ENCODE results near the gene RPRD1B.

RPRD1B gene

GRCh38 chr20:38125157-38126056 is 91.9 kb downstream of the RPRD1B start:
- DNase-seq, result no peak

GRCh38 chr20:38126146-38126921 is 92.8 kb downstream of the RPRD1B start:
- DNase-seq, result no peak

GRCh38 chr20:38126932-38127621 is 93.5 kb downstream of the RPRD1B start:
- DNase-seq, result no peak

DNA sequence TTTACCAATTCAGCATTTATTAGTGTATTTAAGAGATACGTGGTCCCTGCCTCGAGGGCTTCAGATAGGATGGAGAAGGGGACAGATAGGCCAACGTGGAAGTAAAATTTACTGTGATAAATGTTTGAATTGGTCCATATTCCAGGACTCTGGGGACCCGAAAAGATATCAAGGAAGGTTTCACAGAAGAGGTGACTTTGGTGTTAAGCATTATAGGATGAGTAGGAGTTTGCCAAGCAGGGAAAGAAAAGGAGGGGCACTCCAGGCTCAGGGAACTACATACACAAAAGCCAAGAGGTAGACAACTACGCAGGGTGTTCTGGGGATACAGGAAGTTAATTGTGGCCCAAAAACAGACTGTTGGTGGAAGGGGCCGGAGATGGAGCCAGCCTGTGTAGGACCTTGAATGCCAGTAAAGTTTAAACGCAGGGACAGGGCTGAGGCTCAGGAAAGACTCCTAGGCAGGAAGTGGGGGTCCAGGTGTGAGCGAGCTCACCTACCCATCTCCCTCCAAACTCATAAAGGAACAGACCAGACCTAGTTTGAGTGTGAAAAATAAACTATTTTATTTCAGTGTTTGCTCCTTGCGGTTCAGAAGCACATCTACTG is 94.5 kb downstream of the RPRD1B start:
- DNase-seq, result no peak

DNA sequence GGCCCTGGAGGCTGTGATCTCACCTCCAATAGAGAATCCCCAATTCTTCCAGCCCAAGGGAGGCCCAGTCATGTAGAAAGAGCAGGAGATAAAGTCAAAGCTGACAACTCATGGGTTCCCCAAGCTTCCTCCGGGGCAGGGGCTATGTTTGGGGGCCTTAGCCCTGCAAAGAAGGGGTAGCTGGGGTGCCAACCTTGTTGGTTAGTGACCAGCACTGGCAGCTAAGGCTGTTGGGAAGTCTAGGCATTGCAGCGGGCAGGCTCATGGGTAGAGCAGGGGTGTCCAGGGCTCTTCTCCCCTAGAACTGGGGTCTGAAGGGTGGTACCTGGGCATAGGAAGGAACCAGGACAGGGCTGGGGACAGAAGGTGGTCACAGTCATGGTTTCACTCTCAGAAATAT is 95.1 kb downstream of the RPRD1B start:
- no peak for DNase-seq

DNA sequence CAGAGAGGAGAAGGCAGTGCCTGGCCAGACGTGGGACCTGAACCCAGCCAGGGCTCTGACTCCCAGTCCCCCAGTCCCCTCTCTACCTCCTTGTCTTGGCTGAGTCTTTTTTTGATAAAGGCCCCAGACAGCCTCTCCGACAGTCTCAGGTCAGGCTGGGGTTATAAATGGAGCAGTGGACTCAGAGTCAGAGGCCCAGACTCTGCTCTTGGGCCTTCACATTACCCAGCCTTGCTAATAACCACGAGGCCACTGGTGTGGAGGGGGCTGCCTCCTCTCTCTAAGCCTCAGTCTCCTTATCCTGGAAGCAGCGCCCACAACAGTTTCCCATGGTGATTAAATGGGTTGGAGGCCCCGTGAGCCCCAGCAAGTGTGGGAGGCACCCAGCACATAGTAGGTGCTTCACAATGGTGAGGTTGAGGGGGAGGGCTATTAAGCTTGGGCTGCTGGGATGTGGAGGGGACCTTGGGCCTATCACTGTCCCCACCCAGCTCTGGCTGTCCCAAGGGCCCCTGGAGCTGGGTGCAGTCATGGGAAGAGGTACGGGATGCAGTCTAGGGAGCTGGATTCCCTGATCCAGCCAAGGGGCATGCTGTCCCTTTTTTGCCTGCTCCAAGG is 95.8 kb downstream of the RPRD1B start:
- DNase-seq, result no peak

GRCh38 chr20:38129893-38130609 is 96.5 kb downstream of the RPRD1B start:
- no peak for DNase-seq

DNA sequence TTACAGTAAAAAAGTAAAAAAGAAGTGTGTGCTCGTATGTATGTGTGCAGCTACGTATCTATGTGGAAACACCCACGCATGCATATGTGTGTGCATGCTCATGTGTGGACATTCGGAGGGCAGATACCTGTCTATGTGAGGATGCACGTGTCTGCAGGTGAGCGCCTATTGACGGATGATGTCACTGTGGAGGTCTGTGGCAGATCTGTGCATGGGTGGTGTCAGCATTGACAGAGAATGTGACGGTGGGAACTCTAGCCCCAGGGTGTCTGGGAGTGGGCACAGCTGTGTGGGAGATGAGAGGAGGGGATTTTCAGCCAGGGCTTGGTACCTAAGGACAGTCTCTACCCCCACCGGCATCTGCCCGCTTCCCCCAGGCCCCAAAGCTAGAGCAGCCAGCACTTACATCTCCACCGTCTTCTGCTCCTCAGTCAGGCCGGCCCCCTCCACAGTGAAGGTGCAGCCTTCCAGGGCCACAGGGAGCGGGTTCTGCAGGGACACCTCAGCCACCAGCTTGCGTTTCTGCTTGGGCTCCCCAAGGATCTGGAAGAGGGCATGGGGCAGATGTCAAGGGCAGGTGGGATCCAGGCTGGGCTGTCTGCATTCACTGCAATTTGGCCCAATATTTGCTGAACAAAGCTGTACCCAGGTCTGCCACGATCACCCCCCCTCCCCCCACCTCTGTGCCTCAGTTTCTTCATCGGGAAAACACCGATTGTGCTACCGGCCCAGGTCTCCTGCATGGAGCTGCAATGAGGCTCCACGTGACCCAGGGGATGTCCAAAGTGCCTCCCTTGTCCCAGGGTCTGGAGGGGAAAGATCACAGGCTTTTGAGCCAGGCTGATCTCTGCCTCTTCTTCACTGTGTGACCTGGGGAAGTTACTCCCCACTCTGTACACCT is 97.4 kb downstream of the RPRD1B start:
- no peak for DNase-seq

DNA sequence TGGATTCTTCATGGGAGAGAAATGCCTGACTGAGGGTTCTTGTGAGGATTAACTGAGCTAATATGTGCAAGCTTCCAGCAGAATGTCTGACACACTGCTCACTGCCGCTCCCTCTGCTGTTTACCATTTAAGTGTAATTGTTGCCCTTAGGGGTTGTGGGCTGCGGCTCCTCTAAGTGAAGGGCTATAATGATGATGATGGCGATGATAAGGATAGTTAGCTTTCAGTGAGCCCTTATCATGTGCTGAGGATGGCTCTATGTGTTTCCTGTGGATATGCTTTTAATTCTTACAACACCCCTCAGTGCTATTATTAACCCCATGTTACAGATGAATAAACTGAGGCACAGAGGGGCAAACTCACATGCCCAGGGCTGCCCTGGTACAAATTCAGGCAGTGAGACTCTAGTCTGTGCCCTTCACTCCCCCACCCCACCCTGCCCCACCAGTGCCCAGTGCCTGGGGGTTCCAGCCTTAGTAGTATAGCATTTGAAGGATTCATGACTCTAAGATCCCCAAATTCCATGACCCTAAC is 98.1 kb downstream of the RPRD1B start:
- no peak for DNase-seq

- no peak for DNase-seq
Measured at GRCh38 chr20:38132156-38132909, 98.8 kb downstream of the RPRD1B start.

- DNase-seq, result no peak
Measured at GRCh38 chr20:38132910-38133501, 99.5 kb downstream of the RPRD1B start.

- DNase-seq, result no peak
Measured at GRCh38 chr20:38133680-38134426, 100.3 kb downstream of the RPRD1B start.

DNA sequence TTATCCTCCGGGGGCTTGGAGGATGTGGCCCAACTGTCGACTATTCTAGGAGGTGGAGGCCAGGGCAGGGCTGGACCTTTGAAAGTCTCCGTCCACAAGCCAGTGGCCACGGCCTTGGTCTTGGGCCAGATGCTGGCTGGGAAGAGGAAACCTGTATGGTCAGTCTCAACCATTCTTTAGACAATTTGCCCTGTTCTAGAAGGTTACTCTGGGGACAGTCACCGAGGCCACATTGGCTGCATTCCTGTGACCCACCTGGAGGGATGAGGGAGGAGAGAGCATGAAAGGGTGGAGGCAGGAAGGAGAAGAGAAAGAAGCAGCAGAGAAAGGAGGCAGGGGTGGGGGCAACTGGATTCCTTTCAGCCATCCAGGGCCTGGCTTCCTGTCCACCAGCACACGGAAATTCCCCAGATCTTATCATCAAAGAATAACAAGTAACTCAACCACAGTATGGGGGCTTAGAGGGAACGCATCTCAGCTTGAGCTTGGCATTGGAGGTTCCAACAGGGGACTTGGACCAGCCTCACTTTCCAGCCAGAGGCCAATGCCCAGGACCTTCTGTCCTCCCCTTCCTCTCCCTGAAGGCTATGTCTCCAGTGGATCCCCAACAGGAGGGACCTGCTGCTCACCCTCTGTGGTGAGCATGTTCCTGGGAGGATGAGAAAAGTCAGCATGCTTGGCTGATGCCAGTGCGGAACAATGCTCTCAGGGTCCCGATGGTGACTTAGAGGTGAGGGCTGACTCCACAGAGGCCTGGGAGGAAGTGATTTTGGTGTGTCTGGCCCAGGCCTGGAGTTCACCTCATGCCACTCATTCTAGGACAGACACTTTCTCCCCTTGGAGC is 101.1 kb downstream of the RPRD1B start:
- DNase-seq, result no peak

DNA sequence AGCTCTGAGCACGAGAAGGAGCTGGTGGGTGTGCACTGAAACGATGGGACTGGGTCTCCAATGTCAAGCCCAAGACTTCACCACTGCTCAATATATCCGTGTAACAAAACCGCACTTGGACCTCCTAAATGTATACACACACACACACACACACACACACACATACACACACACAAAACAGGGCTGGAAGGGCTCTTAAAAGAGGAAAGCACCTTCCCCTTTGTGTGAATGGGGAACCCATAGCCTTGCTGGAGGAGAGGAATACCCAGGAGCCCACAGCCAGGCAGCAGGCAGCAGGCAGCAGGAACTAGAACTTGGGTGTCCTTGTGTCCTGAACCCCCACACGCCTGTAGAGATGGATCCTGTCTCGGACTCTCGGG is 101.7 kb downstream of the RPRD1B start:
- DNase-seq, result no peak

DNA sequence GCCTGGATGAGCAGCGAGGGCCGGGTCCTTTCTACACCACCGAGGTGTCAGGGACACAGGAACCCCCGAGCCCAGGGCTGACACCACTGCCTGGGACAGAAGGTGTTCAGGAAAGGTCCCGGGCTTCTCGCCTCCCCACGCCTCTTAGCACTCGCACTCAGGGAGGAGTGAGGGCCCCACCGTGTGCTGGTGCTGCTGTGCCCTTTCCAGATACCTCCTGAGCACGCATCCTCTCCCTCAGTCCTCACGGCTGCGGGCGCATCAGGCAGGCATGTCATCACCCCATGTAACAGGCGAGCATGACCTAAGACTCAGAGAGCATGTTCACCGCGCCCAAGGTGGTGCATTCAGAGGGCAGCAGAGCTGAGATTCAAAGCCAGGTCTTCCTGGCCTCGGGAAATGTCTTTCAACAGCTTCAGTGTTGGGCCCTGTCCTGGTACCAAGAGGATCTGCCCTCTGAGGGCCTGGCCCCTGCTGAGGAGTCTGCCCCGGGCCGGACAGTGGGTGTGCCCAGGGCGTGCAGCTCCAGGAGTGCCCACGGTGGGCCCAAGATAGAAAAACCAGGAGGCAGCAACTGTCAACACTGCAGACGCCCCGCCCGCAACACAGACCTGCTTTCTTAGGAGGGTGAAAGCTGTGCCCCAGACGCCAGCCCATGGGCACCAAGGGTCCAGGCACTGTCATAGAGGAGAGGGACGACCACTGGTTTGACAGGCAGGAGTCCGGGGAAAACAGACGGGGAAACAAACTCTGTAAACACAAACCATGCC is 102.3 kb downstream of the RPRD1B start:
- DNase-seq, result no peak

DNA sequence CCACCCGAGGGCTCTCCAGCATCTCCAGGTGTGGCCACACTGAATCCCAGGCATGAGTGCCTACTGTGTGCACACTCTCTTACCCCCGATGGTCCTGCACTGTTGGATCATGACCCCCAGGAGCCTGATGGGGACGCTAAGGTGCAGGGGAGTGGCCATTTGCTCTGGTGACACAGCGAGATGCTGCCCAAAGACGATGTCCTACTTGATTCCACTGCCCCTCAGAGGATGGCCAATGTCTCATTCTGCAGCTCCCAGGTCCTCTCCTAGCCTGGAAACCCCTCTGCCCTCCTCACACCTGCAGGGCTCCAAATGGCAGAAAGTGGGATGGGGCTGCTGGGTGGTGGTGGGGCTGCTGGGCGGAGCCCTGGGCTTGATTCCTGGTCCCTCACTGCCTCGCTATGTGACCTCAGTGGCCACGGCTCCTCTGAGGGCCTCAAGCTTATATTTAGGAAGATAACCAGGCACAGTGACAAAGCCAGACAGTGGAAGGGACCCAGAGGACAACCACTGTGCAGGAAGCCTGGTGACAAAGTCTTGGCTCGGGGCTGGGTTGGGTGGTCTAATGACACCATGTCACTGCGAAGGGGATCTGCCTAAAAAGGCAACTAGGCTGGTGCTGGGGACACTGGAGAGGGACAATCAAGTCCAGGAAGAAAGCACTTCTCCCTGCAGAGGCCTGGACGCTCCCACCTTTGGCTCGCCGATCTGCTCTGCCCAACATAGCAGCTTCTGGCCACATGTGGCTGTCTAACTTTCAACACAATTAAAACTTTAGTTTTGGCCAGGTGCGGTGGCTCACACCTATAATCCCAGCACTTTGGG is 103.1 kb downstream of the RPRD1B start:
- DNase-seq, result no peak
